CD4-positive, alpha-beta T cell treated with Interleukin-15 for 1 hour (primary cell): Measurements from ENCODE around the gene MTUS2.
"Not testable (repeated sequence)": the region's sequence is repeated elsewhere in the genome, so short reads cannot be mapped to it uniquely, and the experiment has no call there.

Experiments
- DNase-seq: peaks from one replicate; pipeline ENCODE4 v3.0.0-alpha.2; 2020

MTUS2 gene

GRCh38 chr13:29345860-29346582 is 525.9 kb downstream of the MTUS2 start:
- not testable (repeated sequence) for DNase-seq

- no peak for DNase-seq
These were observed 534.9 kb downstream of the MTUS2 start for GRCh38 chr13:29355029-29355428.

- DNase-seq: no peak
These were observed 539.0 kb downstream of the MTUS2 start for GRCh38 chr13:29359181-29359580.

GRCh38 chr13:29361716-29362115 is 541.6 kb downstream of the MTUS2 start:
- DNase-seq: no peak

GRCh38 chr13:29362849-29363604 is 542.9 kb downstream of the MTUS2 start:
- DNase-seq: peak; percentile 30

- no peak for DNase-seq
These were observed 549.1 kb downstream of the MTUS2 start for GRCh38 chr13:29369060-29369743.

GRCh38 chr13:29379281-29379680 is 559.1 kb downstream of the MTUS2 start:
- DNase-seq: no peak

GRCh38 chr13:29379865-29380264 is 559.7 kb downstream of the MTUS2 start:
- no peak for DNase-seq

GRCh38 chr13:29382021-29382420 is 561.9 kb downstream of the MTUS2 start:
- DNase-seq: no peak

- no peak for DNase-seq
These were observed 563.3 kb downstream of the MTUS2 start for GRCh38 chr13:29383476-29383875.

- DNase-seq: no peak
These were observed 564.3 kb downstream of the MTUS2 start for GRCh38 chr13:29384466-29384865.

- no peak for DNase-seq
These were observed 564.7 kb downstream of the MTUS2 start for GRCh38 chr13:29384871-29385270.

GRCh38 chr13:29386246-29386645 is 566.1 kb downstream of the MTUS2 start:
- no peak for DNase-seq

GRCh38 chr13:29390598-29390997 is 570.5 kb downstream of the MTUS2 start:
- DNase-seq: not testable (repeated sequence)

GRCh38 chr13:29396446-29396845 is 576.3 kb downstream of the MTUS2 start:
- DNase-seq: no peak

- DNase-seq: no peak
These were observed 577.1 kb downstream of the MTUS2 start for GRCh38 chr13:29397265-29397664.

GRCh38 chr13:29402166-29402636 is 582.1 kb downstream of the MTUS2 start:
- DNase-seq: no peak

GRCh38 chr13:29405401-29405800 is 585.3 kb downstream of the MTUS2 start:
- no peak for DNase-seq

- no peak for DNase-seq
These were observed 591.3 kb downstream of the MTUS2 start for GRCh38 chr13:29411481-29411880.

GRCh38 chr13:29418026-29418425 is 597.9 kb downstream of the MTUS2 start:
- DNase-seq: no peak

- no peak for DNase-seq
These were observed 601.0 kb downstream of the MTUS2 start for GRCh38 chr13:29421118-29421517.

- DNase-seq: no peak
These were observed 601.9 kb downstream of the MTUS2 start for GRCh38 chr13:29422015-29422414.

GRCh38 chr13:29423050-29423449 is 602.9 kb downstream of the MTUS2 start:
- no peak for DNase-seq

- no peak for DNase-seq
These were observed 607.8 kb downstream of the MTUS2 start for GRCh38 chr13:29427937-29428309.
